Measurements from ENCODE around the gene SHC1.

SHC1 gene

DNA sequence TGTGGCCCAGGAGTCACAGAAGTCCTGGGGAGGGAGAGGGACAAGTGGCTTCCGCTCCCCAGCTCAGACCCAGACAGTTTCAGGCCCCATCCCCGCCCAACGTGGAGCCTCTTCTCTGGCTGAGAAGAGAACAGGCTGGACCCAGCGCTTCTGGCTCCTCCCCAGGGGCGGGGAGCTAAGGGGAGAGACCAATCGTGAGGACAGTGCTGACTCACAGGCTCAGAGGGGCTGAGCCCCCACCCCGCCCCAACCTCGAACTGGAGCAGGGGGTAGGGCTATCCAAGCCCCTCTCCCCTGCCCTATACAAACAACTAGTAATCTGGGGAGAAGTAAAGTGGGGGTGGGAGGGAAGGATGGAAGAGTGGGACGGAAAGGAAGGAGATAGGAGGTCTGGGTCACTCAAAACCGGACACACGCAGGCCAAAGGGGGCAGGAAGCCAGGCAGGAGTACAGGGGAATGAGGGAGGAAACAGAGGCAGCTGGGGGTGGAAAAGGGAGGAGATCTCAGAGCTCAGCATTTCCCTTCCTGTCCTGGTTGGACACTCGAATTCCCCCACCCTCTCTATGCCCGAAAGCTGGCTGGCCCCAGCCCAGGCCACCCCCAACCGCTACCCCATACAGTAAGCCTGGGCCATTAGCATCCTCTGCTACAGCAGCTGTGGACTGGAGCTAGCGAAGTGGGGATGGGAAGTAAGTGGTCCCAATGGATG is at the start of gene SHC1:
TSS of gene SHC1 (minus strand) at position 117 of the 710 bp plus-strand sequence. CDS start 221 bp downstream, outside the sequence.
- peak; percentile 78 for DNase-seq

DNA sequence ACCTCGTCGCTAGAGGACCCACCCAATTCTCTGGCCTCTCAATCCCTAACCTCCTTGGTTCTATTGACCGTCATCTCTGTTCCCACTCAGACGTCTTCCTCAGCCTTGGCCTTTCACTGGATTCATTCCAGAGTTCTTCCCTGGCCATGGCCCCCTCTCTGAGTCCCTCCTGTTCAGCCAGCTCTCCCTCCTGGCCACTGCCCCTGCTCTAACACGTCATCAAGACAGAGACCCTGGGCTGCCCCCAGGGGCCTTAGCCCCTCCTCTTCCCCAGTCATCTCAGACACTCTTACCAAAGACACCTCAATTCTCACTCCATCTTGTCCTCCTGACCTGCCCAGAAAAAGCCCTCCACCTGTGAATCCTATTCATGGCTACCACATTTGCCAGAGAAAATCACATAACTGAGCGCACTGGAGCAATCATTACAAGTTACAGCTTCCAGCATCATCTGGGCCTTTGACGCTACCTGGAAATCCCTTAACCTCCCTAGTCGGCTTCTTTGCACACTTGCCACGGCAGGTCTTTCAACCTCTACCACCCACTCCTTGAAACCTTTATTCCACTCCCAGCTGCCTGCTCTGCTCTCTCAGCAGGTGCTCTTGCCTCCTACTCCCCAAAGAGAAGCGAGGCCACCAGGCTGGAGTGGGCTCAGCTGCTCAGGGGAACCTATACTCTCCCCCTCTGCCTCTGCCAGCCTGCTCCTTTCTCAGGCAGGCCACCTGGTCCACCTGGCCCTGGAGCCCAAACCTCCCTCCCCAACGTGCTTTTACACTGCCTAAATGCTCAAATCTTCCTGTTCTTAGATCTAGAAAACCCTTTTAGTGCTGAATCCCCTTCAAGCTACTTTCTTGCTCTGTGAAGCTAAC is 49.1 kb upstream of the SHC1 start:
- DNase-seq, result no peak

- DNase-seq, result no peak
Measured at GRCh38 chr1:155018617-155019348, 48.2 kb upstream of the SHC1 start.

DNA sequence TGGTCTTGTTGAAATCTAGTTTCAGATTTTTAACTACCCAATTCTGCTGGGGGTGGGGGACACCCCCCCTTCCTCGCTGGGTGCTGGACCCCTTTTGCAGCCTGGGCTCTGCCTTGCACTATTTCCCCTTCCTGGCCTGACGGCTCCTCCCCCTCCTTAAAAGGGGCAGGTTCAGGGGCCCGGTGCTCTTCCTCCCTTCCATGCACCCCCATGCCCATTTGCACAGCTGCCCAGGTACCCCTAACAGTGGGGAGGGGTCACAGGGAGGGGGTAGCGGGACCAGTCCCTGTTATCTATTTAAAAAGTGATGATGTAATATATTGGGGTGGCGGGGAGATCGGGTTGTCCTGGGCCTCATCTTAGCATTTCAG is 47.4 kb upstream of the SHC1 start:
- no peak for DNase-seq

DNA sequence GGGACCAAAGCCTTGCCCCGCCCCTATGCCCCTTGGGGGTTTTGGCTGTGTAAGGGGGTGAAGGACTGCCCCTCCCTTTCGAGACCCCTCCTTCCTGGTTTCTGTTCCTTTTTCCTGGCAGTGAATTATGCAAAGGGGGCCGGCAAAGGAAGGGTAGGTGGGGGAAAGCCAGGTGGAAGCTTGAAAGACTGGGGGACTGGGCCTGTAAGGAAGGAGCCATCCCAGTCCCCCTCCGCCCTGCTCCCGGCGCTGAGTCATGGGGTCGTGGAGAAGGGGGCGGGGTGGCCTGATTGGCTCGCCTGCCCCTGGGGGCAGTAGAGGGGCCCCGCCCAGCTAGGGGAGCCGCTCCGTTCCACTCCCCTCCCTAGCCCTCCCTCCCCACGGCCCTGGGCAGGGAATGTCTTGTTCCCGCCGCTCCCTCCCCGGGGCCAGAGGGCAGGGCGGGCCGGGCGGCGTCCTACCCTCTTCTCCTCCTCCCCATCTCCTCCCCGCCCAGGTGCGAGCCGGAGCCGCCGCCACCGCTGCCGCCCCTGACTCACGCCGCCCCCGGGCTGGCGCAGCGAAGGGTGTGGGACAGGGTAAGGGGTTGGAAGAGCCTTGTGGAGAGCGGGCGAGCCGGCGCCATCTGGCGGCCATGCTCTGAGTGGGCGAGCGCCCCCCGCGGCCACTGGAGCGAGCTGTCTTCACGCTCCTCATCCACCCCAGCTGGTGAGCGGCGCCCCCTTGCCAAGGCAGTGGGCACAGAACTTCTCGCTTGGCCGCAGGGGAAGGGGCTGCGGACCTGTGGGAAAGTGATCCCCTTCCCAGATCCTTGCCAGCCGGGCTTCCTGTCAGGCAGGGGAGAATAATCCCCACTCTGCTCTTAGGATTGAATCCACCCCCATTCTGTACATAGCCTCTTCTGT is 46.7 kb upstream of the SHC1 start:
- DNase-seq, result peak; percentile 67

- DNase-seq, result no peak
Measured at GRCh38 chr1:155016231-155016831, 45.8 kb upstream of the SHC1 start.

DNA sequence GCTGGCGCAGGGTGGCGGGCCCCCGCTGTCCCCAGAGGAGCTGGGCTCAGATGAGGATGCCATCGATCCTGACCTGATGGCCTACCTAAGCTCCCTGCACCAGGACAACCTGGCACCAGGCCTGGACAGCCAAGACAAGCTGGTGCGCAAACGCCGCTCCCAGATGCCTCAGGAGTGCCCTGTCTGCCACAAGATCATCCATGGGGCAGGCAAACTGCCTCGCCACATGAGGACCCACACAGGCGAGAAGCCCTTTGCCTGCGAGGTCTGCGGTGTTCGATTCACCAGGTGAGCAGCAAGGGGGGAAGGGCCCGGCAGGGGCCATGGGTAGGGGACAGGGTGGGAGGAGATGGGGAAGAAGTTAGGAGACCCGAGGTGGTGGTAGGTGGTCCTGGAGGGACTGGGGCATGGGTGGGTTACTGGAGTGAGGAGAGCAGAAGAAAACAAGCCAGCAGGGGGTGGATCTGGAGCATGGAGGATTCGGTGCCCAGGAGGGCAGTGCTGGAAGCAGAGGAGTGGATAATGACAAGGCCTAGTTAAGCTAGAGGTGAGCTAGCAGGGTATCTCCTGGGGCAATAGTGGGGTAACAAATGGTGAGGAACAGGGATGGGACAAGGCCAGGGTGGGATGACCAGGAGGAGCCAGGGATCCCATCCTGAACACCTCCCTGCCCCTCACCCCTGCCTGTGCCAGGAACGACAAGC is 45.1 kb upstream of the SHC1 start:
- no peak for DNase-seq

DNA sequence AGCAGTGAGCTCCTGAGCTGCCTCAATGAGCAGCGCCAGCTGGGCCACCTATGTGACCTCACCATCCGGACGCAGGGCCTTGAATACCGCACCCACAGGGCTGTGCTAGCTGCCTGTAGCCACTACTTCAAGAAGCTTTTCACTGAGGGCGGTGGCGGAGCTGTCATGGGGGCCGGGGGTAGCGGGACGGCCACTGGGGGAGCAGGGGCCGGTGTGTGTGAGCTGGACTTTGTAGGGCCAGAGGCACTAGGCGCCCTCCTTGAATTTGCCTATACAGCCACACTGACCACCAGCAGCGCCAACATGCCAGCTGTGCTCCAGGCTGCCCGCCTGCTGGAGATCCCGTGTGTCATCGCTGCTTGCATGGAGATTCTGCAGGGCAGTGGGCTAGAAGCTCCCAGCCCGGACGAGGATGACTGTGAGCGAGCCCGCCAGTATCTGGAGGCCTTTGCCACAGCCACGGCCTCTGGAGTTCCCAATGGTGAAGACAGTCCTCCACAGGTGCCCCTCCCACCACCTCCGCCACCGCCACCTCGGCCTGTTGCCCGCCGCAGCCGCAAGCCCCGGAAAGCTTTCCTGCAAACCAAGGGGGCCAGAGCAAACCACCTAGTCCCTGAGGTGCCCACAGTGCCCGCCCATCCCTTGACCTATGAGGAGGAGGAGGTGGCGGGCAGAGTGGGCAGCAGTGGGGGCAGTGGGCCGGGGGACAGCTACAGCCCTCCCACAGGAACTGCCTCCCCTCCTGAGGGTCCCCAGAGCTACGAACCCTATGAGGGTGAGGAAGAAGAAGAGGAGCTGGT is 44.4 kb upstream of the SHC1 start:
- no peak for DNase-seq

GRCh38 chr1:155013632-155014031 is 43.1 kb upstream of the SHC1 start:
- DNase-seq, result no peak

GRCh38 chr1:155012776-155013602 is 42.4 kb upstream of the SHC1 start:
- DNase-seq, result no peak

DNA sequence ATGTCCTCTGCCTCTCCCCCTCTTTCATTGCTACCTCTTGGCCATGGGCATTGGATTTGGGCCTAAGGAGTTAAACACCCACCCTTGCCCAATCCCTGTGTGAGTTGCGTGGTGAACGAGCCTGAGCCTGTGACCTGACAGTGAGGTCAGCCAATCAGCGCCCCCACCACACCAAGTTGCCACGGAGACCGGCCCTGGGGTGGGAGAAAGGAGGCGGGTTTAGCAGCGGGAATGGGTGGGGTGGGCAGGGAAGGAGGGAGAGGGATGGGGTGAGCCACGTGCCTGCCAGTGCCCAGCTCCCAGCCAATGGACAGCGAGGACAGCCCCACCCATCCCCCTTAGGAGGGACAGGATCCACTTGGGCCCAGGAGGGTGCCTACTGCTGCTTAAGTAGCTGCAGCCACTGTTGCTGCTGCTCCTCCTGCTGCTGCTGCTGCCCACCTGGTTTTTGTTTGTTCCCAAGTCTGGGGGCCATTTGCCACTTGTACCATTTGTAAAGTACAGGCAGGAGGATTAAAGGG is 41.5 kb upstream of the SHC1 start:
- peak; percentile 92 for DNase-seq

DNA sequence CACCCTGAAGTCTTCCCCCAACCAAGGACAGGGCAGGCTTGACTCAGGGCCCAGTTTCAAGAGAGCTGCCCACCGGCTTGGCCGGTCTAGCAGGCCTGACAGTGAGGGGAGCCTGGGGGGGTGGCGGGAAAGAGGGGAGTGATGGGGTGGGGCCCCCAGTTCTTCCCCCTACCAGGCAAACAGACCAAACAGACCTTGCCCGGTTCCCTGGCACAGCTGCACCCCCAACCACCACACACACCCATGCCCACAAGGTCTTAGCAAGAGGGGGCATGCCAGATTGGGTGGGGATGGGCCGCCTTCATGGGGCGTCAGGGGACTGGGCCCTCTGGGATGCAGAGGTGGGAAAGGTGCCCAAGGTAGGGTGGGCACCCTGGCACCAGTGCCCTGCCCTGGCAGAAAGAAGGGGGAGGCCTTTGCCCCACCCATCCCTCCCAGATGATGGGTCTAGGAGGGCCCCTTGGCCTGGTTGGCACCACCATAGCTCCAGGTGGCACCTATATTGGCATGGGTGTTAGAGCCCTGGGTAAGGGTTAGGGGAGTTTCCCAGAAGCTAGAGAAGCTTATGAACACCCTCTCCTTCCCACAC is 41.0 kb upstream of the SHC1 start:
- DNase-seq, result no peak

- no peak for DNase-seq
Measured at GRCh38 chr1:155011004-155011416, 40.5 kb upstream of the SHC1 start.

- no peak for DNase-seq
Measured at GRCh38 chr1:155010211-155010918, 39.8 kb upstream of the SHC1 start.

GRCh38 chr1:155009742-155010141 is 39.2 kb upstream of the SHC1 start:
- DNase-seq, result no peak

DNA sequence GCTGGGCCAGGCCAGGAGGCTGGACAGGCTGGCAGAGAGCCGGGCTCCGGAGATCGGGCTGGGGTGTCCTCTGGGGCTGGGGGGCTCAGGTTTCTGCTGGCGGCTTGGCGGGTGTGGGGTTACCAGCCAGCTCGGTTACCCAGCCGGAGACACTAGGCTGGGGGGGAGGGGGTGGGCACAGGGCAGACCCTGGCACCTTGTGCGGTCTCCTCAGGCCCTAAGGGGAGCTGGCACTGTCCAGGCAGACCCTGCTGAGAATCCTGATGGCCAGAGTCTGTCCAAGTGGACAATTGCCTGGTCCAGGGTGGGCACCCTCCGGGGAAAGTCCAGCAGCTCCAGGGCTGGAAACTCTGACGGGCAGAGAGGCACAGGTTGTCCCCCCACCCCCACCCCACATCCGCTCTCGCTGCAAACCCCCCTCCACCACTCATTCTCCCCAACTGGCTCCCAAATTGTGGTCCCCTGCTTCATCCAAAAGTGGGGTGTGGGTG is 38.7 kb upstream of the SHC1 start:
- DNase-seq, result no peak

GRCh38 chr1:155008015-155008941 is 37.7 kb upstream of the SHC1 start:
- DNase-seq, result no peak

Measured in NCI-H510A treated with DMSO at 0.1 percent for 48 hours (cell line).